ENCODE data around the gene SUN5.

DNA sequence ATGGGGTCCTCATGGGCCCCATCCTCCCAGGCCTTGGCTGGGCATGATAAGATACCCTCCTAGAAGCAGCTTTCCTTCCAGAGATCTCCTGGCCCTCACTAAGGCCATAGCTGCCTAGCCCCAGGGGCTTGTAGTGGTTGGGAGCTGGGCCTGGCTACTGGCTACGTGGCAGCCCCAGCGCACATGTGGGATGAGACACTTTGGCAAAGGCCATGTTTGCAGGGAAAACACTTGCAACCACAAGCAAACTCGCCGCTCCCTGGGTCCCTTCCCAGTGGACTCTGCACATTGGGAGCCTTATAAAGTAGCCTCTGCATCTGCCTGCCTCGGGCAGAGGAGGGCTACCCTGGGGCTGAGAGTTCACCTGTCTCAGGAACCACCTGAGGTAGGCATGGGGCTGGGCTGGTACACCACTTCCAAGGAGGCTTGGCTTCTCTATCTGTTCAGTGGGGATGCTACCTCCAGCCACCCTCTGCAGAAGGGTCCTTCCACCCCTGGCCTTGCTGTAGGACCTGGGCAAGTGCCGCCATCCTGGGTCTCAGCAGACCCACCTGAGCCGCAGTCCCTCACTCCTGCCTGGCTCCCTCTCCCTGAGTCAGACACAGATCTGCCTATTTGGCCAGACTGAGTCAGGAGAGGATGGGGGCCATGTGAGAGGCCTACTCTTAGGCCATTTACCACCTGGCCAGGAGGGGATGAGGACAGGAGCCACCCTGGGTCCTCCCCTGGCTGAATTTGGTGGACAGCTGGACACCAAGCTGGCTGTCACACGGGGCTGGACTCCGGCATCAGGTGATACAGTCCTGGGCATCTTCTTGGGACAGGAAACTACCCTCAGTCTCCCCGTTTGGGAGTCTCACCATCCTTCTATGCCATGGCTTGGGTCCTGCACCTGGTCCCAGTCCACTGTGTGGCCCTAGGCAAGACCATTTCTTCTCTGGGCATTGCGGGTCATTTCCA is 3.4 kb upstream of the SUN5 start, which contains the start of gene BPIFB2:
- no peak for TF ChIP-seq POLR2A (IDR thresholded peaks at IDR 0.05)
- TF ChIP-seq, protein P1, sequence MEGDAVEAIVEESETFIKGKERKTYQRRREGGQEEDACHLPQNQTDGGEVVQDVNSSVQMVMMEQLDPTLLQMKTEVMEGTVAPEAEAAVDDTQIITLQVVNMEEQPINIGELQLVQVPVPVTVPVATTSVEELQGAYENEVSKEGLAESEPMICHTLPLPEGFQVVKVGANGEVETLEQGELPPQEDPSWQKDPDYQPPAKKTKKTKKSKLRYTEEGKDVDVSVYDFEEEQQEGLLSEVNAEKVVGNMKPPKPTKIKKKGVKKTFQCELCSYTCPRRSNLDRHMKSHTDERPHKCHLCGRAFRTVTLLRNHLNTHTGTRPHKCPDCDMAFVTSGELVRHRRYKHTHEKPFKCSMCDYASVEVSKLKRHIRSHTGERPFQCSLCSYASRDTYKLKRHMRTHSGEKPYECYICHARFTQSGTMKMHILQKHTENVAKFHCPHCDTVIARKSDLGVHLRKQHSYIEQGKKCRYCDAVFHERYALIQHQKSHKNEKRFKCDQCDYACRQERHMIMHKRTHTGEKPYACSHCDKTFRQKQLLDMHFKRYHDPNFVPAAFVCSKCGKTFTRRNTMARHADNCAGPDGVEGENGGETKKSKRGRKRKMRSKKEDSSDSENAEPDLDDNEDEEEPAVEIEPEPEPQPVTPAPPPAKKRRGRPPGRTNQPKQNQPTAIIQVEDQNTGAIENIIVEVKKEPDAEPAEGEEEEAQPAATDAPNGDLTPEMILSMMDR (IDR thresholded peaks at IDR 0.05) = no peak
- no peak for TF ChIP-seq EP300 (IDR thresholded peaks at IDR 0.05)

Data from ovary (tissue), 3 donors.